ENCODE measurements around the gene IL1A. TPM values are rescaled to one million over a fixed set of nuclear protein-coding genes. Genes with fewer than 3 reads are reported as not detected.

The IL1A gene
- total RNA-seq, 2 experiments from 2014 or later, result not detected

- POLR2A ChIA-PET, result no interaction called here
- Mint-ChIP-seq H3K27me3 (peaks cover 14% of the 10 kb centered on the region), H3K36me3 (no peaks in the 10 kb centered on the region), H3K9me3 (no peaks in the 10 kb centered on the region), H3K4me3 (no peak overlapping the region), H3K27ac (no peak overlapping the region), H3K4me1 (peaks cover 1% of the 10 kb centered on the region)
- DNase-seq (no peak), ATAC-seq (ENCODE audit: low read depth) (no peak)
Observed at GRCh38 chr2:112730216-112730615, 54.1 kb downstream of the IL1A start.

DNA sequence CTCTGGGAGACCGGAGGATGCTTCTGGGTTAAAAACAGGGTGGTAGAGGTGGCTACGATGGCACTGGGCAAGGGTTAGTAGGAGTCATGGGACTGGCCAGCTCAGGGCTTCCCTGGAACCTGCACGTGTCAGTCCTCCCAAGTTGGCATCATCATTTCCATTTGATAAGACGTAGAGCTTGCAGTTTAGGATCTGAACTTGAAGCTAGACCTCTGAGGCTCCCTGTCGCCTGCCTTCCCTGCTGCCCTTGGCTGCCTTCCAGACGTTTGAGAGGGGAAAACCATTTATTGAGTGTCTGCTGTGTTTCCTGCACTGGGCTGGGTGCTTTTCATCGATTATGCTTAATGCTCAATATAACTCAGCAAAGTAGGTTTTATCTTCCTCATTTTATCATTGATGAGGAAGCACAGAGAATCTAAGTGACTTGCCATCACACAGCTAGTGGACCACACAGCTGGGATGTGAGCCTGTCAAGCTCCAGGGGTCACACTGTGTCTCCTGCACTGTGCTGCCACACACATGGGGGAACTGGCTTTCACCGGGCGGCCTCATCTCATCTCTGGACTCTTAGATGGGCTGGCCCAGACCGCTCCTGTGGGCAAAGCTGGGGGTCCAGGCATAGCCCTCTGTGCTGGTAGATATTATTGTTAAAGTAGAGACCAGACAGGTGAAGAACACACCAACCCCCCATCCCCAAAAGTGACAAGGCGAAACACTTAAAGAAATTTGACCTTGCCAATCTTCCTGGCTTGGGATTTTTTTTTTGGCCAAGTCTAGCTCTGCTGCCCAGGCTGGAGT, 55.7 kb downstream of the IL1A start:
- H3K27ac Mint-ChIP-seq, result no peak overlapping the region
- POLR2A ChIA-PET, result no interaction called here
- no peak for ATAC-seq (ENCODE audit: low read depth)

GRCh38 chr2:112728029-112728362, 56.3 kb downstream of the IL1A start:
- Mint-ChIP-seq H3K27ac (no peak overlapping the region), H3K9me3 (no peaks in the 10 kb centered on the region), H3K4me3 (no peak overlapping the region), H3K27me3 (peaks cover 14% of the 10 kb centered on the region), H3K36me3 (no peaks in the 10 kb centered on the region), H3K4me1 (peaks cover 1% of the 10 kb centered on the region)
- no peak for DNase-seq
- POLR2A ChIA-PET, result no interaction called here
- ATAC-seq (ENCODE audit: low read depth), result no peak

More for the DNA sequence above, 55.7 kb downstream of the IL1A start:
- Mint-ChIP-seq H3K27me3 (peaks cover 14% of the 10 kb centered on the region), H3K9me3 (no peaks in the 10 kb centered on the region), H3K4me3 (no peak overlapping the region), H3K36me3 (no peaks in the 10 kb centered on the region), H3K4me1 (peaks cover 1% of the 10 kb centered on the region)
- DNase-seq, result no peak

- H3K36me3 Mint-ChIP-seq, result no peaks in the 10 kb centered on the region
- H3K9me3 Mint-ChIP-seq, result no peaks in the 10 kb centered on the region
- H3K4me3 Mint-ChIP-seq, result no peak overlapping the region
- DNase-seq (no peak), ATAC-seq (ENCODE audit: low read depth) (no peak)
- POLR2A ChIA-PET, result interaction anchor here (0.6 to 3.2 kb wide), 2 partner anchors 99 to 103 kb away, joined by 3 to 12 read pairs; no protein-coding TSS in a partner anchor
- peaks cover 14% of the 10 kb centered on the region for H3K27me3 Mint-ChIP-seq
- H3K4me1 Mint-ChIP-seq, result peaks cover 1% of the 10 kb centered on the region
- no peak overlapping the region for H3K27ac Mint-ChIP-seq
Observed at GRCh38 chr2:112727276-112728028, 56.8 kb downstream of the IL1A start.

GRCh38 chr2:112726487-112727190, 57.7 kb downstream of the IL1A start:
- Mint-ChIP-seq H3K9me3 (no peaks in the 10 kb centered on the region), H3K36me3 (no peaks in the 10 kb centered on the region), H3K27ac (no peak overlapping the region), H3K4me1 (peaks cover 1% of the 10 kb centered on the region), H3K4me3 (no peak overlapping the region), H3K27me3 (peaks cover 14% of the 10 kb centered on the region)
- ATAC-seq (ENCODE audit: low read depth) (peak; percentile 96), DNase-seq (peak; percentile 92)
- POLR2A ChIA-PET, result interaction anchor here (1.0 to 3.2 kb wide), 4 partner anchors 34 to 102 kb away, joined by 3 to 12 read pairs (median 10); no protein-coding TSS in a partner anchor

DNA sequence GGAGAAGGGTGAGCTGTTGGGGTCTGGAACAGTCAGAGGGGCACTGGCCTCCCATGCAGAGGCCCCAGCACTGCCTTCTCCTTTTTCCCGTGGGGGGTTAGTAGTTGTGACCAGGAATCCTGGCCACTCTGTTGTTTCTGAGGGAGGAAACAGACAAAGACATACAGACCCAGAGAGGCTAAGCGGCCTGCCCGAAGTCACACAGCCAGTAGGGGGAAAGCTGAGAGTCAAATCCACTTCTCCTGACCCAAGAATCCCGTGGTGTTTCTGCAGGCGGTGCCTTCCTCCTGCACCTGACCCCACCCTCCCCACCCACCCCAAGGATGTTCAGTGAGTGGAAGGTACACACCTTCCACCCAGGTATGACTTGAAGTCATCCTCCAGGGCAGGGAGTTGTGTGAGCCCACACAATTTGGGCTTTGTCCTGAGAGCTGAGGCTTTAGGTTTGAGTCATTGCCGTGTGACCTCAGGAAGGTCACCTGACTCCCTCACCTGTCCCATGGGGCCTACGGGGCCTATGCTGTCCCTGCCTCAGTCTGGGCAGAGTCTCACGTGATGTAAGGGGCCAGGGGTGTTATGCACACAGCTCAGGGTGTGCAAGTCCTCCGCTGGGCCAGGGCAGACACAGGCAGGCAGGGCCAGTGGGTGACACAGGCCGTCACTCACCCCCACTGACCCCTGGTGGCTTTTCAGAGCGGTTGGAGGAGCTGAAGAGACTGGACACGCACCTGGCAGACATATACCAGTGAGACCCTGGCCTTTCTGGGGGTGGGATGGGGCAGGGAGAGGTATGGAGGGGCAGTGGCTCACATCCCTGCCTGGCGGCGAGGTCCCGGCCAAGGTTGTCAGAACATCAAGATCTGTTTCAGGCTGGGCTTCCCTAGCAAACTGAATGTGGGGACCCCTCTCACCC, 58.5 kb downstream of the IL1A start:
- ATAC-seq (ENCODE audit: low read depth), result no peak
- H3K4me1 Mint-ChIP-seq, result peaks cover 1% of the 10 kb centered on the region
- POLR2A ChIA-PET, result interaction anchor here (1.0 to 3.2 kb wide), 8 partner anchors 33 to 101 kb away, joined by 3 to 12 read pairs (median 4); no protein-coding TSS in a partner anchor
- DNase-seq, result no peak
- H3K4me3 Mint-ChIP-seq, result no peak overlapping the region
- no peaks in the 10 kb centered on the region for H3K9me3 Mint-ChIP-seq
- no peaks in the 10 kb centered on the region for H3K36me3 Mint-ChIP-seq
- no peak overlapping the region for H3K27ac Mint-ChIP-seq
- peaks cover 15% of the 10 kb centered on the region for H3K27me3 Mint-ChIP-seq

GRCh38 chr2:112724591-112725525, 59.4 kb downstream of the IL1A start:
- H3K27me3 Mint-ChIP-seq, result peaks cover 15% of the 10 kb centered on the region
- no peak for ATAC-seq (ENCODE audit: low read depth)
- no peak overlapping the region for H3K4me3 Mint-ChIP-seq
- peaks cover 1% of the 10 kb centered on the region for H3K4me1 Mint-ChIP-seq
- POLR2A ChIA-PET, result interaction anchor here (1.0 to 3.2 kb wide), 7 partner anchors 32 to 100 kb away, joined by 3 to 12 read pairs (median 4); no protein-coding TSS in a partner anchor
- no peak overlapping the region for H3K27ac Mint-ChIP-seq
- no peaks in the 10 kb centered on the region for H3K36me3 Mint-ChIP-seq
- H3K9me3 Mint-ChIP-seq, result no peaks in the 10 kb centered on the region
- no peak for DNase-seq

GRCh38 chr2:112723995-112724394, 60.3 kb downstream of the IL1A start:
- Mint-ChIP-seq H3K36me3 (no peaks in the 10 kb centered on the region), H3K4me3 (no peak overlapping the region), H3K27me3 (peaks cover 15% of the 10 kb centered on the region), H3K27ac (no peak overlapping the region), H3K9me3 (no peaks in the 10 kb centered on the region), H3K4me1 (peaks cover 1% of the 10 kb centered on the region)
- ATAC-seq (ENCODE audit: low read depth) (no peak), DNase-seq (no peak)
- POLR2A ChIA-PET, result no interaction called here

Other genes with a start within 250 kb of the IL1A start
- 10 to 100 TPM; 27.2 to 27.3 TPM for gene POLR1B, start 242.0 kb downstream of the IL1A start, total RNA-seq
- 10 to 100 TPM; 32.1 to 35.2 TPM for gene CHCHD5, start 199.9 kb downstream of the IL1A start, total RNA-seq
- gene SLC20A1, start 138.6 kb downstream of the IL1A start, total RNA-seq, result 100 to 1,000 TPM; 105 to 113 TPM
- not detected for gene NT5DC4, start 63.5 kb downstream of the IL1A start, total RNA-seq
- gene CKAP2L, start 19.9 kb downstream of the IL1A start, total RNA-seq, result 10 to 100 TPM; 38.9 to 40.3 TPM
- under 1 TPM in 1 of 2 experiments, not detected in 1; 0.19 TPM for gene IL1B, start 52.3 kb upstream of the IL1A start, total RNA-seq
- gene IL37, start 126.7 kb upstream of the IL1A start, total RNA-seq, result not detected
- gene IL36G, start 193.5 kb upstream of the IL1A start, total RNA-seq, result not detected
- not detected for gene IL36A, start 221.0 kb upstream of the IL1A start, total RNA-seq

Measured in activated naive CD8-positive, alpha-beta T cell treated with anti-CD3 and anti-CD28 coated beads, Interleukin-2, amount 10 ng/mL, durations not matched to agents 7 days and 5 days (primary cell).